Kidney capillary endothelial cell (primary cell): ENCODE measurements around the gene SUN1.
"Not testable (repeated sequence)": the region's sequence is repeated elsewhere in the genome, so short reads cannot be mapped to it uniquely, and the experiment has no call there.

Source experiments
- DNase-seq: peaks from one replicate; pipeline ENCODE4 v3.0.0-alpha.2; 2018; ENCODE audit warnings: low spot score

SUN1 gene

DNA sequence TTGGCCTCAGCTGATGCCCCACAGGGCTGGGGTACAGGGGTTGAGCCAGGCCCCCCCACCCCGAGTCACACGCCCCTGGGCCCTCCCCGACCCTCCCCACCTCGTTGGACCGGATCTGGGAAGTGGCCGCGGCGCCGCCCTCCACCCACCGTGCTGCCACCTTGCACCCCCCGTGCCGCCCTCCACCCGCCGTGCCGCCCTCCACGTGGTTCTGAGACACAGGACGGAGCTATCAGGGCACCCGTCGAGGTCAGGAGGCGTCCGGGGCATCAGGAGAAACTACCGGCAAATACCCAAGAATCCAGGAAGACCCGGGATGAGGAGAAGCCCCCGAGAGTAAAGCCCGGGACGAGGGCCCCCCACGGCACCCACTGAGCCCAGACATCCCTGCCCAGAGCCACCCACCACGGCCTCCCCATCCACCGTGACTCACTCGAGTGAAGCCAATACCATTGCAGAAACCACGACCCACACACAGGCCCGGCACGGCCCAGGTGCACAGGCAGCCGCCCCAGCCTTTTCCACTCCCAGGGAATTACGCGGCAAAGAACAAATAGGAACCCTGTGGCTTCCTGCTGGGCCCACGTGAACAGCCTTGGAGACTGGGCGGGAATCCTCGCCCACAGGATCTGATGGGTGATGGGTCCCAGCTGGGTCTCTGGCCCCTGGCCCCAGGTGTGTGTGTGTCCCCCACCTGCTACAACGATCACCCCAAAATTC, 88.2 kb downstream of the SUN1 start:
- DNase-seq, result no peak

DNA sequence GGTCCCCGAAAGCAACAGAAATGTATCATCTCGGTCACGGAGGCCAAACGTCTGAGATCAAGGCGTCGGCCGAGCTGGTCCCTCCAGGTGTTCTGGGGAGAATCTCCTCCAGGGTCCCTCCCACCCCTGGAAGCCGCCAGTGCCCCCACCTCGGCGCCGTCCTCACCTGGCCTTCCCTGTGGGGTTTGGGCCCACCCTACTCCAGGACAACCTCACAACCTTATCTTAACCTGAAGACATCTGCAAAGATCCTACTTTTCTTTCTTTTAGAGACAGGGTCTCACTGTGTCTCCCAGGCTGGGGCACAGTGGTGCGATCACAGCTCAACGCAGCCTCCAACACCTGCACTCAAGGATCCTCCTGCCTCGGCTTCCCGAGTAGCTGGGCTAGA, 88.8 kb downstream of the SUN1 start:
- no peak for DNase-seq

DNA sequence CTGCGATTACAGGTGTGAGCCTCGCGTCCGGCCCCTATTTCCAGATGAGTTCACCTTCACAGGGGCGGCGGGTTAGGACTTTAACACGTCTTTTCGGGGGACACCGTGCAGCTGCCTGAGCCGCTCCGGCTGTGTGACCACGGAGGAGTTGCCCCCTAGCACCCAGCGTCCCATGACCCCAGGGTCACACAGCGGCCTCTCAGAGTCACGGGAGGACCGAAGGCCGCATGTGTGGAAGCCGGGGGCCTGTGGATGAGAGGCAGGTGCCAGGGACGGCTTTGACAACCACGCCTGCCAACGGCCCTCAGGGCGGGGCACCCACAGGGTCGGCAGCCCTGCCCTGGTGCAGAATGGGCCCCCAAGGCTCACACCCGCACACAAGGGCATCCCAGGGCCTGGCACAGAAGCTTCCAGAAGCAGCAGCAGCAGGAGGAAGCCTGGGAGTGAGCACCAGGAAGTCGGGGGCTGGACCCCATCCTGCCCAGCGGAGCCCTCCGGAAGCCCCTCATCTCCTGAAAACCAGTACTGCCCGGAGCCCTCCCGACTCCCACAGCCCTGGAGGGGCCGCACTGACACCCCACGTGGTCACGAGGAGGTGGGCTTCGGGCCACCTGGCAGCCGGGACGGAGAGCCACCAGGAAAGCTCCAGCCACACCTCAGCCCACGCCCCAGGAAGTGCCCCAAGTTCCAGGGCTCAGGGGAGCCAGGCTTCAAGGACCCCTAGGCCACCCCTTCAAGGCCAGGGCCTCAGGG, 89.5 kb downstream of the SUN1 start:
- DNase-seq, result no peak

DNA sequence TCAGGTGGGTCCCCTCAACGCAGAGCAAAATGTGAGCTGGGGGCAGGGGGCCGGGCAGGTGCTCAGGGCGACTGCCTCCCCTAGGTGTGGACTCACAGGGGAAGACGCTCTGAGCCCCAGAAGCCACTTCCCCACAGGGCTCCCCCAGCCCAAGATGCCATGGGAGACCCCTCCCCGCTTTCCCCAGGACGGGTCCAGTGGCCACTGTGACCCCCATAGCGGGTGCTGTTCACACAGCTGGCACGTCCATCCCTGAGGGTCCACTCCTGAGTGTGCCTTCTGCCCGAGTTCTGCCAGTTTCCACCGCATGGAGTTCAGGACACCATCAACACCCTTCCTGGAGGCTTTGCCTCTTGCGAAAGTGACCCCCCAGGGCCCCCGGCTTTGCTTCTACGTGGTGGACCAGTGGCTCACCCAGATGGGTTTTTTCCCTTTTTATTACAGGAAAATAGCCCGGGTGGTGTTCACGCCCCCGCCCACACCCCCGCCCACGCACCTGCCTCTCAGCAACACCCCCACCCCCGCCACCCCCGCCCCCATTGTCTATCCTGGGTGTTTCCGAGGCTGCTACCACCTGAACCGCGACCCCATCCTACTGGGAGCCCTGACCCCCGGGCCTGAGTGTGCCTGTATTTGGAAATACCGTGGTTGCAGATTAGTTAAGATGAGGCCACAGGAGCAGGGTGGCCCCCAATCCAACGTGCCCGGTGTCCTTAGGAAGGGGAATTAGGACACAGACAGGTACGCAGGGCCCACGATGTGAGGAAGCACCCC, 90.2 kb downstream of the SUN1 start:
- no peak for DNase-seq

DNA sequence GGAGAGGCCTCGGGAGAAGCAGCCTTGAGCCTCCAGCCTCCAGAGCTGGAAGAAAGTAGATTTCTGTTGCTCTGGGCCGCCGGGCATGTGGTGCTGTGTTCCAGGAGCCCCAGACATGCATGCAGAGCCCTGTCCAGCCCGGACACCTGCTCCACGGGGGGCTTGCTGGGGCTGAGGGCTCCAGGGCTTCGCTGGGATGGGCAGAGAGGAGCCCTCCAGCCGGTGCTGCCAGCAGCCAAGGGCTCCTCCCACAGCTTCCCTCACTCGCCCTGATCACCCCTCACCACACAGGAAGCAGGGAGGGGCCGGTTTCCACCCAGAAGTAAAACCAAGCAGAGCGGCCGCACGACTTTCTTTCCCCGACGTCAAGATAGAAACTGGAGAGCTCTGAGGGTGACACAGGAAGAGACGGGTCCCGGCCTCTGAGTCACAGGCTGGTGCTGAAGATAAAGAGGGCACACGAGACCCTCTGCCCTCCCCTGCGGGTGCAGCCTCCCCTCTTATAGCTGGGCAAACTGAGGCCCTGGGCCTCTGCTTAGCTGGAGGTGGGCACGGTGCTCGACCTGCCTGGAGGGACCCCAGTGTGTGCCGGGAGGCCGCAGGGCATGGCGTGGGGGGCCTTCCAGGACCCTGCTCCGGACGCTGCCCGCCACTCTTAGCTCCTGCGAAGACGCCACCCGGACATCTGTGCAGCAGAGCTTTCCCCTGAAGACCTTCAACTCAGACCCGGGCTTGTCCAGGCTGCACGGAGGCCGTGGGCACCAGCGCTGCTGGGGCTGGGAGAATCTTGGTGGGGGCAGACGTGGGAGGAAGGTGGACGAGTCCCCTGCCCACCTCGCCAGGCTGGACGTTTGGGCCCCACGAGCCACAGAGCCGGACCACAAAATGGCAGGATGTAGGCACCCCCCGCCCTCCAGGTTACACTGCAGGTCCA, 91.1 kb downstream of the SUN1 start:
- peak; percentile 16 for DNase-seq

DNA sequence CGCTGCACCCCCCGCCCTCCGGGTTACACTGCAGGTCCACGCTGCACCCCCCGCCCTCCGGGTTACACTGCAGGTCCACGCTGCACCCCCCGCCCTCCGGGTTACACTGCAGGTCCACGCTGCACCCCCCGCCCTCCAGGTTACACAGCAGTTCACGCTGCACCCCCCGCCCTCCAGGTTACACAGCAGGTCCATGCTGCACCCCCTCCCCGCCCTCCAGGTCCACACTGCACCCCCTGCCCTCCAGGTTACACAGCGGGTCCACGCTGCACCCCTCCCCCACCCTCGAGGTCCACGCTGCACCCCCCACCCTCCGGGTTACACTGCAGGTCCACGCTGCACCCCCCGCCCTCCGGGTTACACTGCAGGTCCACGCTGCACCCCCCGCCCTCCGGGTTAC, 91.8 kb downstream of the SUN1 start:
- DNase-seq, result not testable (repeated sequence)
